HG02623 (cell line): ENCODE results near the gene AP2M1.

Experiments used
- ATAC-seq: cut with Tn5 transposase; IDR thresholded peaks from one replicate; pipeline ENCODE4 v1.9.1; 2021; ENCODE audit warnings: moderate library complexity; ENCODE audit not compliant: unreplicated experiment

Gene AP2M1

DNA sequence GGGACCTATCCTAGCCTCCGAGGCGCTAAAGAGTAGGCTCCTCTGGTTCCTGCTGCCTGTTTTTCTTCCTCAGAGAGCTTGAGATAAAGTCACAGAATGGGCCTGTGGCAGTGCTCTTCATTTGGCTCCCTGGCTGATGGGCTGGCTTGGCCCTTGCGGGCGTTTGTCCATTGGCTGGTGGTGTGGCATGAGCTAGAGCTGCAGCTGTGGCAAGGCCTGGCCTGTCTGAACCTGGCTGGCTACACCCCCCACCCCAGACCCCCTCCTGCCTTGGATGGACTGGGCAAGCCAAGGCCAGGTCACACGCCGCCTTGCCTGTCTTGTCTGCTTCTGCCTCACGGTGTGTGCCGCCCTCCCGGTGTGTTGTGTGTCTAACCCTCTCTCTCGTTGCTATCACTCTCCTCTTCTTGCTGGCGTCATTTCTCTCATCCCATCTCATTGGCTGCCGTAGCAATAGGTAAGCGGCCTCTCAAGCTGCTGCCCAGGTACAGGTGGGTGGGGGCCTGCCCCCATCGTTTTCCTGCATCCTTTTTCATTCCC, 3.2 kb downstream of the AP2M1 start:
- no peak for ATAC-seq

DNA sequence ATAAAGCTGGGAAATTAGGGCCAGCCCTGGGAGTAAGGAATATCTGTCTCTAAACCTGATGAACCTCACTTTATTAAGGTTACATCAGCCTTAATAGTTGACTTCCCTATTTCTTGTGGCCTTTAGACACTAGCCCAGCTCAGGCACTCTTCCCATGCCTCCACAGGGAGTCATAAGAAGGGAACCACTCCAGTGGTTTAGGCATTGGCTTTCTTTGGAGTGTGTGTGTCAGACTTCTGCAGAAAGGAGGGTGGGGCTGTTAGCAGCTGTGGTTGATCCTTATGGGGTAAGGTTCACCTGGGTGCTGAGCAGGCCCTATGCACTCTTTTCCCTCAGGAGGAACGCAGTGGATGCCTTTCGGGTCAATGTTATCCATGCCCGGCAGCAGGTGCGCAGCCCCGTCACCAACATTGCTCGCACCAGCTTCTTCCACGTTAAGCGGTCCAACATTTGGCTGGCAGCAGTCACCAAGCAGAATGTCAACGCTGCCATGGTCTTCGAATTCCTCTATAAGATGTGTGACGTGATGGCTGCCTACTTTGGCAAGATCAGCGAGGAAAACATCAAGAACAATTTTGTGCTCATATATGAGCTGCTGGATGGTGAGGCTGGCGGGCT, 4.0 kb downstream of the AP2M1 start:
- ATAC-seq, result no peak

DNA sequence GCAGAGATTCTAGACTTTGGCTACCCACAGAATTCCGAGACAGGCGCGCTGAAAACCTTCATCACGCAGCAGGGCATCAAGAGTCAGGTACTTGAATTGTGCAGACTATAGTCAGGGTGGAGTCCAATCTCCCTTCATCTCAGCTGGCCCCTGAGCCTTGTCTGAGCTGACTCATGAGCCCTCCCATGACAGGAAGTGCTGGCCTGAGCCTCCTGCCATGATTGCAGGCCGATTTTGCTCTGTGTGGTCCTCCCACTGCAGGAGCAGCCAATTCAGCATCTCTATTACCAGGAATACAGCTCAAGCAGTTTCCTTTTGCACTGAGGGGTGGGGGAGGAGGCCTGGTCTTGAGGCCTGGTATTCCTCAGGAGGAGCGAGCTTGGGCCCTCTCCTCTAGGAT, 5.5 kb downstream of the AP2M1 start:
- no peak for ATAC-seq

DNA sequence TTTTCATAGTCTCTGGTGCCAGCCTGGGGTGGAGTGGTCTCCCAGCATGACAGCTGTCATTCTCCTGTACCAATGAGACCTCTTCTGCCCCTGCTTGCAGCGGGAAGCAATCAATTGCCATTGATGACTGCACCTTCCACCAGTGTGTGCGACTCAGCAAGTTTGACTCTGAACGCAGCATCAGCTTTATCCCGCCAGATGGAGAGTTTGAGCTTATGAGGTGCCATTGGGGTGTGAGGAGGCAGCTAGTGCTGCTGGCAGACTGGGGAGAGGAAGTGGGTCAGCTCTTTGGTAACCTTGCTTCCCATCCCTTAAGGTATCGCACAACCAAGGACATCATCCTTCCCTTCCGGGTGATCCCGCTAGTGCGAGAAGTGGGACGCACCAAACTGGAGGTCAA, 6.9 kb downstream of the AP2M1 start:
- ATAC-seq, result no peak

GRCh38 chr3:184183679-184184078, 9.0 kb downstream of the AP2M1 start:
- no peak for ATAC-seq

DNA sequence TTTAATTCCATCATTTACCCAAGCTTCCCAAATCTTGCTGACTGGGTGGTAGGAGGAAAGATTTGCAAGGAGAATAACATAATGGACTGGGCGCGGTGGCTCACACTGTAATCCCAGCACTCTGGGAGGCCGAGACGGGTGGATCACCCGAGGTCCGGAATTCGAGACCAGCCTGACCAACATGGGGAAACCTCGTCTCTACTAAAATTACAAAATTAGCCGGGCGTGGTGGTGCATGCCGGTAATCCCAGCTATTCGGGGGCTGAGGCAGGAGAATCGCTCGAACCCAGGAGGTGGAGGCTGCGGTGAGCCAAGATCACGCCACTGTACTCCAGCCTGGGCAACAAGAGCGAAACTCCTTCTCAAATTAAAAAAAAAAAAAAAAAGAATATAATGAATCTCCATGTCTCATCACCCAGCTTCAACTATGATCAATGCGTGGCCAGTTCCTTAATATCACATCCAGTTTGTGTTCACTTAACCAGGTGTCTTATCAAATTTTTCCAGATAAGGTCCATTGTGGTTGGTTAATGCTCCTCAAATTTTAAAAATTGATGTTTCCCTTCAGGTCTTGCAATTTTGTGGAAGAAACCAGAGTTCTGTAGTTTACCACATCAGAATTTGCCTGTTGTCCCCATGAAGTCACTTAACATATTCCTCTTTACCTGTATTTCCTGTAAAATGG, 10.0 kb downstream of the AP2M1 start:
- ATAC-seq, result no peak

DNA sequence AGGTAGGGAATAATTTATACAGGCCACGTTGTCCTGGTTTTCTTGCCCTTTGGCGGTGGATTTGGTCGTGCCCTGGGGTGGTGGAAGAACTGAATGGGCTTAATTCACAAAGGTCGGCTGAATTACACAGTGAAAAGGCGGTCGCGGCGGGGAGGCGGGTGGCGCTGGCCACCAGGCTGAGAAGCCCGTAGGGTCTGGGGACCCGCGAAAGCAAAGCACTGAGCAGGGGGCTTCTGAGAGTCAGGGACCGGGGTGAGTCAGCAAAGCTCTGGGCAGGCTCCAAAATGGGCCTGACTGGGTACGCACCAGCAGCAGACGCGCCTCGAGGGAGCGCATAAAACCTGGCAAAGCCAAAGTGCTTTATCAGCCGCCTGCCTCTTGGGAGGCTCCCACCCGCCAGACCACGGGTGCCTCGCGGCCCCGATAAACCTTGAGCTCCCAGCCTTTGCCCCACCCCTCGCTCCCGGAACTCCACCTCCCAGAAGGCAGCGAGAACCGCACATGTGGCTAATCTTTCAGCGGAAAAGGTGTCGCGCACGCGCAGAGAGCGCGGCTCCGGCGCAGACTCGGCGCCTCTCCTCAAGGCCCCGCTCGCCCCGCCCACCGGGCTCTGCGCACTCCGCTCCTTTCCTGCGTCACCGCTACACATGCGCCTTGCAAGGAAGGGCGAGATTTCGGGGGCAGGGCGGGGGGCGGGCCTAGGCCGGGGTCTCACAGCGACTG, 11.0 kb downstream of the AP2M1 start:
- peak; percentile 91 for ATAC-seq

DNA sequence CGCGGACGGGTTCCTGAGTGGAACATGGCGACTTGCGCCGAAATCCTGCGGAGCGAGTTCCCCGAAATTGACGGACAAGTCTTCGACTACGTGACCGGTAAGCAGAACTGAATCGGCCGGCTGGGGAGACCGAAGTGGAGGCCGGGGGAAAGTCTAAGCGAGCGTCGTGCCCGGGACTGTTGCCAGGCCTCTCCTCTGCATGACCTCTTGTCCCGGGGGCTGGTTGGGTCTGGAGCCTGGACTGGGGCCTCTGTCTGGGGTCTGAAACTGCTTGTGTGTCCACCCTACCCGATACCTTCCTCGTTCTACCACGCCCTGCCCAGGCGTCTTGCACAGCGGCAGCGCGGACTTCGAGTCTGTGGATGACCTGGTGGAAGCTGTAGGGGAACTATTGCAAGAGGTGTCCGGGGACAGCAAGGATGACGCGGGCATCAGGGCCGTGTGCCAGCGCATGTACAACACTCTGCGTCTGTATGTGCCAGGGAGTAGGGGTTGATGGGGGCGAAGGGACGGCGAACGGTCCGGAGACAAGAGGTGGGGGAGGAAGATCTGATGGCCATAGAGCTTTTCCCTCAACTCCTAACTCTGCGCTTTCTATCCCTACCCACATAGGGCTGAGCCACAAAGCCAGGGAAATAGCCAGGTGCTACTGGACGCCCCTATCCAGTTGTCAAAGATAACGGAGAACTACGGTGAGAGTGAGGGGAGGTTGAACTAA, 11.7 kb downstream of the AP2M1 start, which contains the start of gene ABCF3:
Gene ABCF3 (plus strand): TSS at position 16 of the 718 bp plus-strand sequence. CDS start 9 bp downstream, at position 25.
- peak; percentile 17 for ATAC-seq

- no peak for ATAC-seq
These were observed 12.2 kb downstream of the AP2M1 start for GRCh38 chr3:184186902-184187207.

GRCh38 chr3:184188080-184188479, 13.4 kb downstream of the AP2M1 start:
- ATAC-seq, result no peak

- ATAC-seq, result no peak
These were observed 14.8 kb downstream of the AP2M1 start for GRCh38 chr3:184189421-184189820.

DNA sequence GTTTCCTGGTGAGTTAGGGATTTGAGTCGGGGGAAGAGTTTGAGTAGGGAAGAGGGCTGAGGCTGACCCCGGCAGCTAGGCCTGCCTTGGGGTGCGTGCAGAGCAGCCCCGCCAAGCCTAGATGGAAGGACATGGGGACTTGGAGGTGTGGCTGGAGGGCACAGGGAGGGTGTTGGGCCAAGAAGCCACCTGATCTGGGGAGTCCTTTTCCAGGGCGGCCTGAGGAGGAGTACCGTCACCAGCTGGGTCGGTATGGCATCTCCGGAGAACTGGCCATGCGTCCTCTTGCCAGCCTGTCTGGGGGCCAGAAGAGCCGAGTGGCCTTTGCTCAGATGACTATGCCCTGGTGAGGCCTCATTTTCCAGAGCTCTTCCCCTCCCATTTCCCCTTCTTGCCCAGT, 18.2 kb downstream of the AP2M1 start:
- ATAC-seq, result no peak

- ATAC-seq, result no peak
These were observed 19.4 kb downstream of the AP2M1 start for GRCh38 chr3:184193991-184194539.

DNA sequence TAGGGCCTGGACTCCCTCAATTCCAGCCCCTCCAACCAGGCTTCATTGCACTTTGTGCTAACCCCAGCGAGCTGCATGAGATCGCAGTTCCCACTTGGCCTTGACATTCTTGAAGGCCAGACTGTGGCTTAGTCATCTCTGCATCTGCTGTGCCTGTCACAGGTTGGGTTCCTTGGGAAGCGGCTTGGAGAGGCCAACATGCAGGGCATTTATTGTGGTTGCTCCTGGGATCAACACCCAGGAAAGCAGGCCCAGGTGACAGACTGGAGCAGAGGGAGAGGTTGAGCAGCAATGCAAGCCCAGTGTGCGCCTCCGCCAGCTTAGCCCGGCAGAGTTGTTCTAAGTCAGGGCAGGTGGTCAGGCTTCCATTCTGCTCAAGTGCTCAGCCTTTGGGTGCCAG, 21.9 kb downstream of the AP2M1 start:
- ATAC-seq, result no peak

- ATAC-seq, result no peak
These were observed 23.9 kb downstream of the AP2M1 start for GRCh38 chr3:184198509-184198908.

DNA sequence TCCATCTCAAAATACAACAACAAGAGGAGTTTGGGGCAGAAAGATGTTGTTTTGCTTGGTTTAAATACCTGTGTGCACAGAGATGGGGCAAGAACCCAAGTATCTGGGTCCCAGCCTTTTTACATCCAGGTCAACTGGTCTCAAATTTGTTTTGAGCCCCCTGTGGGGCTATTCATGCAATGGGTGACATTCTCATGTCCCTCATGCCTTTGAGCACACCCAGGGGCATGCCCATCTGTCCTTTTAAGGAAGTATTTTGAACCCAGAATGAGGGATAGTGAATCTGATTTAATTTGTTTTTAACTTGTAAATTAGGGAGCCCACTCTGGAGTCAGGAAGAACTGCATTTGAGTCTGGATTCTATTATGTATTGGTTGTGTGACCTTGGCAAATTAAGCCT, 26.2 kb downstream of the AP2M1 start:
- ATAC-seq, result no peak

DNA sequence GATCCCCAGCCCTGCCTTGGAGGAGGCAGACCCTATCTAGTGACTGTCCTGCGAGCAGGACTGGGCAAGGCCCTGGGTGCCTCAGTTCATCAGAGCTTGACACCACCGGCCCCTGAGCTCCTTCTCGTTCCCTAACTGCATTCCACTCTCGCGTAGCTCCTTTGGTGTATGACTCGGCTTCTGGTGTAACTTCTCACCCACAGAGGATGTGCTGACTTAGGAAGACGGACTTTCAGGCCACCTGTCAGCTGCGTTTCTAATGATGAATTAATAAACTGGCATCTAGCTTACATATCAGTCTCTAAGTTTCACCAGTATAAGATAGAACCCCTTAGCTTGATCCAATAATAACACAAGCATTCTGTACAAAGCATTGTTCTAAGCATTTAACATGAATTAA, 28.9 kb downstream of the AP2M1 start:
- no peak for ATAC-seq

- no peak for ATAC-seq
These were observed 34.7 kb downstream of the AP2M1 start for GRCh38 chr3:184209146-184209923.

- ATAC-seq, result no peak
These were observed 36.6 kb downstream of the AP2M1 start for GRCh38 chr3:184211297-184211696.

DNA sequence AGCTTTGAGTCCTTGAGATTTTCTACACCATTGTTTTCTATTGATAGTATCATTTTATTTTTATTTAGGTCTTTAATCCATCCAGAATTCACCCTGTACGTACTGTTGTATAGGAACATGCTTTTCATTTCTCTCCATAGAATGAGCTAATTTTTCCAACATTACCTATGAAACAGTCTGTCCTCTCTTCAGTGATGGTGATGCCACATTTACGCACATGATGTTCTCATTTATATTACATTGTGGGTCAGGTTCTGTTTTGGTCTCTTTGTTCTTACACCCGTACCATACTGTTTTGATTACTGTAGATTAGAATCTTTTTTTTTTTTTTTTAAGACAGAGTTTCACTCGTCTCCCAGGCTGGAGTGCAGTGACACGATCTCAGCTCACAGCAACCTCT, 37.1 kb downstream of the AP2M1 start:
- no peak for ATAC-seq
